HG03103 (cell line): ENCODE results near the gene USP36.
"Not testable (repeated sequence)": the region's sequence is repeated elsewhere in the genome, so short reads cannot be mapped to it uniquely, and the experiment has no call there.

Source experiments
- ATAC-seq: cut with Tn5 transposase; IDR thresholded peaks from one replicate; pipeline ENCODE4 v1.9.1; 2021; ENCODE audit warnings: low read depth; ENCODE audit not compliant: unreplicated experiment

USP36 gene

GRCh38 chr17:78873519-78874340, 33.1 kb upstream of the USP36 start:
- no peak for ATAC-seq

DNA sequence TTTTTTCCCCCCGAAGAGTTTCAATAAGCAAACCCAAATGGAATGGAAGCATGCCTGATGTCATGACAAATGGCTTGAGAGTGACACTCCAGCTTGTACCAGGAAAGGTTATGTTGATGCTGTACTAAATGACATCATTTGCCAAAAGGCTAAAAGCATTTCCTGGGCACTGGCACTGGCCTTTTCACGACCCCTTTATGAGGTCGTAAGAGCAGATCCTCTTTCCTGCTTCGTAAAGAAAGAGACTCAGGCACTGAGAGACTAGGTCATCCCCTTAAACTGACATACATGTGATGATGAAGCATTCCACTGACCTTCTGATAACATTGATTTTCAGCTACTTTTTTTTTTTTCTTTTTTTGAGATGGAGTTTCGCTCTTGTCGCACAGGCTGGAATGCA, 31.9 kb upstream of the USP36 start:
- no peak for ATAC-seq

DNA sequence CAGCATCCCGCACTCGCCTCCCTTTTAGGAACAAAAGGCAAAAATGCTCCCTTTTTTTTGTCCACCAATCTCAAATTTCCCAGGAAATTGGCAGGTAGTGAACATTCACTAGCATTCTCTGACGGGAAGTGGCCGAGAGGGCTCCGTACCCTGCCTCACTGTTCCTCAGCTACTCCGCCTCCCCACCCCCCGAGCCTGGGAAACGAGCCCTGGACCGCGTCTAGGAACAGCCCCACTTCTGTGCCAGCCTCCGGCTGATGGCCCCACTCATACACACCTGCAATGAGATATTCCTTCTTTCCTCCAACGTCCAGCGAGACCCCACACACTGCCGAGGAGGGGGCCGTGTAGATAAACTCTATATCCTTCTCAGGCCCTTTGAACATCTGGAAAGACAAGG, 30.0 kb upstream of the USP36 start:
- no peak for ATAC-seq

DNA sequence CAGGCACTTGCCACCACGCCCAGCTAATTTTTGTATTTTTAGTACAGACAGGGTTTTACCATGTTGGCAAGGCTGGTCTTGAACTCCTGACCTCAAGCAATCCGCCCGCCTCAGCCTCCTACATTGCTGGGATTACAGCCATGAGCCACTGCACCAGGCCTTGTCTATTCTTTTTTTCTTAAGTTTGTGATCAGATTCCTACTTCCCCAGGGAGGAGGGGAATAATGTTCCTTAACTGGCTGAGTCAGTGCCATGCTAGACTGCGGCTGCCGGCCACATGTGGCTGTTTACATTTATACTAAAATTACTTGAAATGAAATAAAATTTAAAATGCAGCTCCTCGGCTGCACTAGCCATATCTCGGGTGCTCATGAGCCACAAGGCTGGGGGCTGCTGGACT, 27.8 kb upstream of the USP36 start:
- ATAC-seq: no peak

DNA sequence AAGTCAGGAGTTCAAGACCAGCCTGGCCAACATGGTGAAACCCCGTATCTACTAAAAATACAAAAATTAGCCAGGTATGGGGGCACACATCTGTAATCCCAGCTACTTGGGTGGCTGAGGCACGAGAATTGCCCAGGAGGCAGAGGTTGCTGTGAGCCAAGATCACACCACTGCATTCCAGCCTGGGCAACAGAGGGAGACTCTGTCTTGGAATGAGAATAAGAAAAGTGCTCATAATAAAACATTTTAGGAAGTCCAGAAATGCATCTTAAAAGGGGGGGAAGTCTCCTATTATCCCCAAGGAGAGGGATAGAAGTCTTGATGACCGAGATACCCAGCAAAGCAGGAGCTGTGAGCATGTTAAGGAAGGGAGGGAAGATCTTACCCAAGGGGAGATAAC, 26.4 kb upstream of the USP36 start:
- ATAC-seq: not testable (repeated sequence)

- no peak for ATAC-seq
Observed at GRCh38 chr17:78865682-78866390, 25.2 kb upstream of the USP36 start.

DNA sequence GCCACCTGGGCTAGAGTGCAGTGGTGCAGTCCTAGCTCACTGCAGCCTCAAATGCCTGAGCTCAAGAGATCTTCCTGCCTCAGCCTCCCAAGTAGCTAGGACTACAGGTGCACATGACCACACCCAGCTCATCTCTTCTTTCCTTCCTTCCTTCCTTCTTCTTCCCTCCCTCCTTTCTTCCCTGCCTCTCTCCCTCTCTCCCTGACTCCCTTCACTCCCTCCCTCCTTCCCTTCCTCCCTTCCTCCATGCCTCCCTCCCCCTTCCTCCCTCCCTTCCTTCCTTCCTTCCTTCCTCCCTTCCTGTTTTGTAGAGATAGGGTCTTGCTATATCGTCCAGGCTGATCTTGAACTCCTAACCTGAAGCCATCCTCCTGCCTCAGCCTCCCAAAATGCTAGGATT, 23.5 kb upstream of the USP36 start:
- no peak for ATAC-seq

DNA sequence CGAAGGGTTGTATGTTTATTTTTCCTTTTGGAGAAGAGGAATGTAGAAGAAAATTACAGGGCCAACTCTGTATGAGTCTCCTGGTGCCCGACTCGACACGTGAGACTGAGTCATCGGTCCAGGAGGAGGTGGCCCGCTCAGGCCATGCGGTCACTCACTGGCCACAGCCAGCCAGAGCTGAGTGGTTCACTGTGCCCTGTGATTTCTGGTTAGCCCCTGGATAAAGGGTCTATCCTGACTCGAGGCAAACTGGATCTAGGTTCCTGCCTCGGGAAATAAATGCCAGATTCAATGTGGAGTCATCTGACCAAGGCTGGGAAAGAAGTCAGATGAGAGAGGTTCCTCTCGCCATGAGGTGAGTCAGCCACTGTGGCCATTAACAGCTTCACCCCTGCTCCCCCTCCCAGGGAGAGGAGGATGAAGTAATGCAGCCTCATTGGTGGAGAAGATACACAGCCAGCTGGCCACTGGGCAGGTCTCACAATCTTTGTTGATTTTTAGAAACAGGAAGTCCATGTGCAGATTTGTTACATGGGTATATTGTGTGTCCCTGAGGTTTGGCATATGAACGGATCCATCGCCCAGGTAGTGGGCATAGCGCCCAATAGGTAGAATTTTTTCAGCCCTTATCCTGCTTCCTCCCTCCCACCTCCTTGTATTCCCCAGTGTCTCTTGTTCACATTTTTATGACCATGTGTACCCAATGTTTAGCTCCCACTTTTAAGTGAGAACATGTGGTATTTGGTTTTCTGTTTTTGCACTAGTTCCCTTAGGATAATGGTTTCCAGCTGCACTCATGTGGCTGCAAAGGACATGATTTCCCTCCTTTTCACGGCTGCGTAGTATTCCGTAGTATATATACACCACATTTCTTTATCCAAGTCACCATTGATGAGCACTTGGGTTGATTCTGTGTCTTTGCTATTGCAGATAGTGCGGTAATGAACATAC, 21.7 kb upstream of the USP36 start:
- no peak for ATAC-seq

- no peak for ATAC-seq
Observed at GRCh38 chr17:78861229-78861628, 20.6 kb upstream of the USP36 start.

DNA sequence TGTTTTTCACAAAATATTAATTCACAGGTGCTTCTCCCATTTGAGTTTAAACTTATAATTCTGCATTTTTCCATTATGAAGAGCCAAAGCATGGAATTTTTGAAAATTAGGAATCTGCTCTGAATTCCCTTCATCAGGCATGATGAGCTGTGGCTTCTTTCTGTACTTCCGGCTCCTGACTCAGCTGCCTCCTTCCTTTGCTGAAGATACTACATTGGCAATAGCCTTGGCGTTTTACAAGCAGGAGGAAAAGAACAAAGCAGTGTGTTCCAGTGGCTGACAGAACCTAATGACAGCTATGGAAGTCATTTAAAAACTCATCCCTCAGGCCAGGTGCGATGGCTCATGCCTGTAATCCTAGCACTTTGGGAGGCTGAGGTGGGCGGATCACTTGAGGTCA, 18.4 kb upstream of the USP36 start:
- no peak for ATAC-seq

GRCh38 chr17:78857266-78857665, 16.7 kb upstream of the USP36 start:
- no peak for ATAC-seq

- no peak for ATAC-seq
Observed at GRCh38 chr17:78855561-78856165, 15.0 kb upstream of the USP36 start.

GRCh38 chr17:78854508-78854907, 13.9 kb upstream of the USP36 start:
- no peak for ATAC-seq

GRCh38 chr17:78853926-78854394, 13.3 kb upstream of the USP36 start:
- no peak for ATAC-seq

GRCh38 chr17:78852709-78853121, 12.1 kb upstream of the USP36 start:
- no peak for ATAC-seq

DNA sequence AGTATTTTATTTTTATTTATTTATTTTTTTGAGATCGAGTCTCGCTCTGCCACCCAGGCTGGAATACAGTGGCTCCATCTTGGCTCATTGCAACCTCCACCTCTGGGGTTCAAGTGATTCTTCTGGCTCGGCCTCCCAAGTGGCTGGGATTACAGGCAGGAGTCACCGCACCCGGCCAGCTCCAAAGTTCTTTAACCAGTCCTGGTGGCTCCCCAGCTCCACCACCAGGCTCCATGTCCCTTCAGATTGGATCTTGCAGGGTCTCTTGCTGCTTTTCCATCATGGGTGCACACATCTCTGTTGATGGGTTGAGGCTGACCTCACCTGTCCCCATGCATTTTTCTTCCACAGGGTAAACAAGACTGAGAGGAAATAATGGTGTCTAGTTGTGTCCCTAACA, 8.4 kb upstream of the USP36 start:
- ATAC-seq: no peak

DNA sequence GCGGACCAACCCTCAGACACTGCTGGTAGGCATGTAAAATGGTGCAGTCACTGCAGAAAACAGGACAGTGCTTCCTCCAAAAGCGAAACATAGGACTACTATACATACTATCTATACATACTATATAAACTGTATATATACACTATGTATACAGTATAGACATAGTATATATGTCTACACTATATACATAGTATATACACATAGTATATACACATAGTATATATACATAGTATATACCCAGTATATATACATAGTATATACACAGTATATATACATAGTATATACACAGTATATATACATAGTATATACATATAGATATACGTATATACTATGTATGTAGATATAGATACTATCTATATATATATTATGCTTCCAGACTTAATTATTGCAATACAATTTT, 6.4 kb upstream of the USP36 start:
- no peak for ATAC-seq

- no peak for ATAC-seq
Observed at GRCh38 chr17:78844301-78845005, 3.8 kb upstream of the USP36 start.

- no peak for ATAC-seq
Observed at GRCh38 chr17:78842881-78843565, 2.4 kb upstream of the USP36 start.

GRCh38 chr17:78840530-78840779, 159 bp downstream of the USP36 start:
- ATAC-seq: no peak
